Breast epithelium (tissue), 3 donors: ENCODE results near the gene STON2.

Experiments
- CTCF ChIP-seq, 3 donors: fragments of 450-650 bp; IDR thresholded peaks; one replicate each; pipeline ENCODE4 v1.5.1; 2016 to 2017; ENCODE audit warnings: antibody characterized with exemption in 3 of 3, mild to moderate bottlenecking in 3 of 3, moderate library complexity in 3 of 3
- POLR2AphosphoS5 ChIP-seq, 3 donors: sonication (generic); formaldehyde crosslinking; IDR thresholded peaks; one replicate each; pipeline ENCODE4 v1.6.1; 2017; ENCODE audit warnings: antibody characterized with exemption in 3 of 3

DNA sequence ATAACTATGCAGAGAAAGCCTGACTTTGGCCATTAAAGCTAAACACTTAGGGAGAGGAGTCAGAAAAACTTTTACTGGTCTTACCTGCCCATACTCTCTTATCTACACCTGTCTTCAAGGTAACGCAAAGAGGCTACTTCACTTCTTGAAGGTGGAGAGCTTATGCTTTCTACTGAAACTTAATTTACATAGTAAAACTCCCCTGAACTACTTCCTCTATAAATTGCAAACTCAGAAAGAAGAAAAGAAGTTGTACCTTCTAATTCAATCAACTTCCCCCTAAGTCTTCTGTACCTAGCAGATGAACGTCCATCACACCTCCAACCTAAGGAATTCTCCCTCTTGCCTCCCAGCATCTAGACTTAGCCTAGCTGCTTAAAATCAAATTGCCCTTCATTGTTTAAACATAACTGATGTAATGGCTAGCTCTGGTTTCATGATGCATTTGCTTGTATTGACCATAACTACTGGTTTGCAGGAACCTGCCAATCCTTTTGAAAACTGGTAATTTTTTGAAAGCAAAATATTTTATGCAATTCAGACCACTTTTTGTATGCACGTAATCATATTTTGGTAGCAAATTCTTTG is 87.7 kb downstream of the STON2 start:
- TF ChIP-seq CTCF (IDR thresholded peaks at IDR 0.05) (no peak), POLR2AphosphoS5 (IDR thresholded peaks at IDR 0.05) (no peak)
